ENCODE measurements around the gene MLLT1.

DNA sequence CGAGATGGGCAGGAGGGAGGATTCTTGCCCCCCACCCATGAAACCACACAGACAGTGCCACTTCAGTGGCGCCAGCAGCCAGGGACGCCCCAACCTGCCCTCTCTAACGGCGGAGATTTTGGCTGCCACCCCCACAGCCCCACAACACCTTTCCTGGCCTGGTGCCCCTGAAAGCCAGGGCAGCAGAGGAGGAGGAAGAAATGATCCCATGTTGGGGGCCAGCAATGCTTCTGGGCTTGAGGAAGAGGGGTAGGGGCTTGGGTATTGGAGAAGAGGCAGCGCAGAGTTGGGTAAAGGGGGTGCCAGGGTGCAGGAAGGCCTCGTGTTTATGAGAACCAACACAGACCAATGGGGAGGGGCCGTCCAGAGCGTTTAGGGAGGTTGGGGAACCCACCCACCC, 1.7 kb downstream of the MLLT1 start:
- no peak for TF ChIP-seq CTCF (IDR thresholded peaks at IDR 0.05)
- no peak for TF ChIP-seq POLR2A (IDR thresholded peaks at IDR 0.05; ENCODE audit: low read depth)
- TF ChIP-seq POLR2AphosphoS5 (IDR thresholded peaks at IDR 0.05) = no peak
